Measurements from ENCODE around the gene LIPE.

GRCh38 chr19:42465827-42466280, 38.7 kb upstream of the LIPE start:
- no peak for TF ChIP-seq CTCF (IDR thresholded peaks at IDR 0.05; ENCODE audit: poor library complexity, severe bottlenecking)
- no peak for TF ChIP-seq REST (IDR thresholded peaks at IDR 0.05; ENCODE audit: borderline replicate concordance)
- TF ChIP-seq SMC3 (conservative IDR thresholded peaks at IDR 0.05; ENCODE audit: poor library complexity): no peak
- no peak for TF ChIP-seq EZH2 (IDR thresholded peaks at IDR 0.05; ENCODE audit: borderline replicate concordance, insufficient read depth, low read length, poor library complexity, severe bottlenecking)
- no peak for TF ChIP-seq POLR2AphosphoS5 (IDR thresholded peaks at IDR 0.05)

All from neural cell (in vitro differentiated cells).